CD4-positive, alpha-beta T cell (primary cell): ENCODE measurements around the gene CDIP1. TPM values are rescaled to one million over a fixed set of nuclear protein-coding genes. Genes with fewer than 3 reads are reported as not detected.

Source experiments
- ATAC-seq: fragments of 200-7000 bp; cut with Tn5 transposase; one replicate; pipeline ENCODE4 v1.10.0; 2022; ENCODE audit warnings: mild to moderate bottlenecking; ENCODE audit not compliant: poor library complexity
- CTCF ChIA-PET: fragments of 350-600 bp; sonication (Branson Sonifier 250); formaldehyde crosslinking; loops from one replicate; lab custom pipeline; 2021; ENCODE audit warnings: antibody characterized with exemption, inconsistent platforms; lab: Charles Lee
- POLR2A ChIA-PET: fragments of 350-600 bp; sonication (Branson Sonifier 250); formaldehyde crosslinking; loops from one replicate; lab custom pipeline; 2021; ENCODE audit warnings: antibody characterized with exemption, inconsistent platforms; lab: Charles Lee
- DNase-seq, 14 experiments: peaks; one replicate each; pipeline ENCODE4 v3.0.0-alpha.2; 2013 to 2020; ENCODE audit warnings: mixed read lengths in 2 of 14
- H3K27ac ChIP-seq, 2 donors: one replicate each; pipeline versions ENCODE4 v1.5.1 to v1.7.0; 2013; ENCODE audit warnings: low read length in 2 of 2, low read depth in 1 of 2, mild to moderate bottlenecking in 1 of 2
- H3K27me3 ChIP-seq, 2 experiments: 1 replicate in 1 of 2; 2 replicates in 1 of 2; pipeline versions ENCODE4 v1.6.1 to v1.7.0; 2013; ENCODE audit warnings: low read length in 2 of 2, control low read depth in 1 of 2, mild to moderate bottlenecking in 1 of 2, moderate library complexity in 1 of 2; ENCODE audit not compliant: insufficient read depth in 2 of 2, control insufficient read depth in 1 of 2
- H3K36me3 ChIP-seq: one replicate; pipeline ENCODE4 v1.6.1; 2013; ENCODE audit warnings: low read length, control low read depth; ENCODE audit not compliant: insufficient read depth
- H3K4me1 ChIP-seq: one replicate; pipeline ENCODE4 v1.6.1; 2013; ENCODE audit warnings: low read length, control low read depth; ENCODE audit not compliant: insufficient read depth
- H3K4me3 ChIP-seq: one replicate; pipeline ENCODE4 v1.5.1; 2013; ENCODE audit warnings: mild to moderate bottlenecking, low read length, moderate library complexity
- H3K9me3 ChIP-seq, 2 experiments: 1 replicate in 1 of 2; 2 replicates in 1 of 2; pipeline versions ENCODE4 v1.6.1 to v1.7.0; 2013; ENCODE audit warnings: low read length in 2 of 2, mild to moderate bottlenecking in 2 of 2, control low read depth in 1 of 2, moderate library complexity in 1 of 2; ENCODE audit not compliant: control insufficient read depth in 1 of 2, insufficient read depth in 1 of 2
- H3K27ac Mint-ChIP-seq: one replicate; pipeline ENCODE4 v1.8.0; 2020; ENCODE audit warnings: mixed read lengths
- H3K27me3 Mint-ChIP-seq: one replicate; pipeline ENCODE4 v1.8.0; 2021; ENCODE audit warnings: mixed read lengths
- H3K36me3 Mint-ChIP-seq: one replicate; pipeline ENCODE4 v1.8.0; 2021; ENCODE audit warnings: low read depth, mixed read lengths
- H3K4me1 Mint-ChIP-seq: one replicate; pipeline ENCODE4 v1.8.0; 2021; ENCODE audit warnings: low read depth, mixed read lengths
- H3K4me3 Mint-ChIP-seq: one replicate; pipeline ENCODE4 v1.8.0; 2020; ENCODE audit warnings: mild to moderate bottlenecking, mixed read lengths
- H3K9me3 Mint-ChIP-seq: one replicate; pipeline ENCODE4 v1.8.0; 2020; ENCODE audit warnings: mixed read lengths
- intact Hi-C, 2 experiments: fragments of 100-400 bp; cut with DNase I in 1 of 2; cut with micrococcal nuclease in 1 of 2; formaldehyde crosslinking; loops; one replicate each; pipeline versions ENCODE4 v1.15.1 to v1.9.0; 2023 to 2025; cut with DNase I, micrococcal nuclease
- total RNA-seq, 174 experiments: library from RNA in 2 of 174; stranded (reverse) in 2 of 174; gene quantifications; one replicate each; pipeline ENCODE4 v1.2.3 and lab custom pipeline; 2021 to 2026
- TF ChIP-seq, protein P1 (sequence below): fragments of 200-600 bp; IDR thresholded peaks from one replicate; pipeline ENCODE4 v1.8.0; 2022; ENCODE audit warnings: antibody characterized with exemption, mild to moderate bottlenecking

Gene CDIP1
- total RNA-seq, 2 experiments from 2014 or later, result 19.5 to 22.4 TPM

DNA sequence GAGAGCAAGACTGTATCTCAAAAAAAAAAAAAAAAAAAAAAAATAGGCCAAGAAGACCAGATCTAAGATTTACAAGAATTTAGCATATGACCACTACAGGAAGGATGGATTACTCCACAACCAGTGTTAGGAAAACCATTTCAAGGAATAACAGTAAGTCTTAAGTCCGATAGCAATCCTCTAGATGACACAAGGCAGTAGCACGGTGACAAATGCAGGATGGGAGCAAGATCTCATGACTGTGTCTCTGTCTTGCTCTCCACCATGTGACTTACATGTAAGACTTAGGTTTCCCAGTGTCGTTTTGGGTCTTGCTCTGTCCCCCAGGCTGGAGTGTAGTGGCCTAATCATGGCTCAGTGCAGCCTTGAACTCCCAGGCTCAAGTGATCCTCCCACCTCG is 45.3 kb upstream of the CDIP1 start:
- Mint-ChIP-seq H3K27ac (no peak overlapping the region), H3K4me3 (no peak overlapping the region), H3K27me3 (peaks cover 8% of the 10 kb centered on the region), H3K9me3 (no peaks in the 10 kb centered on the region), H3K4me1 (no peaks in the 10 kb centered on the region), H3K36me3 (no peaks in the 10 kb centered on the region)
- H3K27ac ChIP-seq, result no peak overlapping the region
- no peak for DNase-seq
- intact Hi-C loops, result loop anchor here (2.0 to 10.0 kb wide), 2 partner anchors 77 to 299 kb away; no protein-coding TSS in a partner anchor
- POLR2A ChIA-PET, result no interaction called here
- peaks cover 0 to 8% of the 10 kb centered on the region in 2 experiments for H3K27me3 ChIP-seq
- no peak for ATAC-seq
- no peak overlapping the region for H3K4me3 ChIP-seq
- H3K9me3 ChIP-seq, result peaks cover 0 to 4% of the 10 kb centered on the region in 2 experiments
- H3K4me1 ChIP-seq, result peaks cover 3% of the 10 kb centered on the region
- TF ChIP-seq, protein P1, sequence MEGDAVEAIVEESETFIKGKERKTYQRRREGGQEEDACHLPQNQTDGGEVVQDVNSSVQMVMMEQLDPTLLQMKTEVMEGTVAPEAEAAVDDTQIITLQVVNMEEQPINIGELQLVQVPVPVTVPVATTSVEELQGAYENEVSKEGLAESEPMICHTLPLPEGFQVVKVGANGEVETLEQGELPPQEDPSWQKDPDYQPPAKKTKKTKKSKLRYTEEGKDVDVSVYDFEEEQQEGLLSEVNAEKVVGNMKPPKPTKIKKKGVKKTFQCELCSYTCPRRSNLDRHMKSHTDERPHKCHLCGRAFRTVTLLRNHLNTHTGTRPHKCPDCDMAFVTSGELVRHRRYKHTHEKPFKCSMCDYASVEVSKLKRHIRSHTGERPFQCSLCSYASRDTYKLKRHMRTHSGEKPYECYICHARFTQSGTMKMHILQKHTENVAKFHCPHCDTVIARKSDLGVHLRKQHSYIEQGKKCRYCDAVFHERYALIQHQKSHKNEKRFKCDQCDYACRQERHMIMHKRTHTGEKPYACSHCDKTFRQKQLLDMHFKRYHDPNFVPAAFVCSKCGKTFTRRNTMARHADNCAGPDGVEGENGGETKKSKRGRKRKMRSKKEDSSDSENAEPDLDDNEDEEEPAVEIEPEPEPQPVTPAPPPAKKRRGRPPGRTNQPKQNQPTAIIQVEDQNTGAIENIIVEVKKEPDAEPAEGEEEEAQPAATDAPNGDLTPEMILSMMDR, result no peak
- CTCF ChIA-PET, result interaction anchor here (0.7 kb wide), 1 partner anchor 41 kb away, joined by 5 read pairs; the partner anchor contains the start of gene MGRN1
- no peaks in the 10 kb centered on the region for H3K36me3 ChIP-seq

- Histone ChIP-seq H3K27me3 (no peaks in the 10 kb centered on the region), H3K4me1 (peaks cover under 1% of the 10 kb centered on the region), H3K36me3 (no peaks in the 10 kb centered on the region), H3K27ac (no peak overlapping the region), H3K9me3 (no peaks in the 10 kb centered on the region), H3K4me3 (no peak overlapping the region)
- ChIA-PET CTCF (no interaction called here), POLR2A (no interaction called here)
- Mint-ChIP-seq H3K36me3 (no peaks in the 10 kb centered on the region), H3K27ac (no peak overlapping the region), H3K9me3 (no peaks in the 10 kb centered on the region), H3K4me3 (no peak overlapping the region), H3K27me3 (no peaks in the 10 kb centered on the region), H3K4me1 (no peaks in the 10 kb centered on the region)
- DNase-seq (no peak), ATAC-seq (no peak)
- TF ChIP-seq, protein P1, result no peak
- intact Hi-C loops, result loop anchor here in 1 of 2 experiments (10.0 kb wide), 1 partner anchor 295 kb away; no protein-coding TSS in a partner anchor
These were observed 41.7 kb upstream of the CDIP1 start for GRCh38 chr16:4580250-4580649.

DNA sequence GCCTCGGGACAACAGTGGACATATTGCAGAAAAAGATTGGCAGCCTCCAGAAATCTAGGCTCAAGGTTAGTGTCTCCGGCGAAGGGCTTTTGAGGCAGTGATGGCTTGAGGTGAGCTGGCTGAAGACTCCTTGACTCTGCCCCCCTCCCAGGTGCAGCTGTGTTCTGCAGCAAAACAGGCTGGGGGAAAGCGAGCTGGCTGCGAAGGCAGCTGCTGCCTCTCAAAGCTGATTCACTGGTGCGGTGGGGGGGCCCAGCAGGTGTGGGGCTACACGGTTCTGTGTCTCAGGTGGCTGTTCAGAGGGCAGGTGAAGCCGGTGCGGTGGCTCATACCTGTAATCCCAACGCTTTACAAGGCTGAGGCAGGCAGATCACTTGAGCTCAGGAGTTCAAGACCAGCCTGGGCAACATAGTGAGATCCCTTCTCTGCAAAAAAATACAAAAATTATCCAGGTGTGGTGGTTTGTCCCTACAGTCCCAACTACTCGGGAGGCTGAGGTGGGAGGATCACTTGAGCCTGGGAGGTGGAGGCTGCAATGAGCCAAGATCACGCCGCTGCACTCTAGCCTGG is 40.5 kb upstream of the CDIP1 start:
- H3K36me3 ChIP-seq, result no peaks in the 10 kb centered on the region
- Mint-ChIP-seq H3K9me3 (no peaks in the 10 kb centered on the region), H3K36me3 (no peaks in the 10 kb centered on the region), H3K27me3 (no peaks in the 10 kb centered on the region), H3K4me3 (no peak overlapping the region), H3K4me1 (no peaks in the 10 kb centered on the region), H3K27ac (no peak overlapping the region)
- H3K4me3 ChIP-seq, result no peak overlapping the region
- peaks cover 7% of the 10 kb centered on the region for H3K4me1 ChIP-seq
- H3K27me3 ChIP-seq, result no peaks in the 10 kb centered on the region
- H3K27ac ChIP-seq, result no peak overlapping the region
- intact Hi-C loops, result no loop called here
- TF ChIP-seq, protein P1, result no peak
- no peak for ATAC-seq
- no peaks in the 10 kb centered on the region for H3K9me3 ChIP-seq
- CTCF ChIA-PET, result no interaction called here
- POLR2A ChIA-PET, result no interaction called here
- no peak for DNase-seq
